Right ventricle myocardium inferior (tissue), 1 donor: ENCODE data around the gene TRIM63. TPM values are rescaled to one million over a fixed set of nuclear protein-coding genes. Genes with fewer than 3 reads are reported as not detected.

Experiments
- ATAC-seq: fragments of 200-7000 bp; cut with Tn5 transposase; one replicate; pipeline ENCODE4 v1.9.1; 2020; ENCODE audit warnings: mild to moderate bottlenecking, moderate library complexity
- DNase-seq: peaks from one replicate; pipeline ENCODE4 v3.0.0; 2021; ENCODE audit errors: missing footprints
- intact Hi-C: fragments of 100-400 bp; cut with DNase I; formaldehyde crosslinking; loops from one replicate; pipeline ENCODE4 v1.11.0; 2022
- total RNA-seq: library from RNA; stranded (reverse); fragmentation: NEBNext Ultra II Directional; extraction: Animal tissue kit (Norgen Biotek cat#: 25700); gene quantifications from one replicate; pipeline ENCODE4 v1.2.1, GENCODE V29; 2021
- donor health status: DM: no; HTN: yes; CAD: no; lungs with severe emphysema.

TRIM63 gene
- total RNA-seq, 1 donor from 2014 or later = 212 TPM

GRCh38 chr1:26041978-26042377 is 25.5 kb downstream of the TRIM63 start:
- intact Hi-C loops = no loop called here
- DNase-seq (no peak), ATAC-seq (no peak)

DNA sequence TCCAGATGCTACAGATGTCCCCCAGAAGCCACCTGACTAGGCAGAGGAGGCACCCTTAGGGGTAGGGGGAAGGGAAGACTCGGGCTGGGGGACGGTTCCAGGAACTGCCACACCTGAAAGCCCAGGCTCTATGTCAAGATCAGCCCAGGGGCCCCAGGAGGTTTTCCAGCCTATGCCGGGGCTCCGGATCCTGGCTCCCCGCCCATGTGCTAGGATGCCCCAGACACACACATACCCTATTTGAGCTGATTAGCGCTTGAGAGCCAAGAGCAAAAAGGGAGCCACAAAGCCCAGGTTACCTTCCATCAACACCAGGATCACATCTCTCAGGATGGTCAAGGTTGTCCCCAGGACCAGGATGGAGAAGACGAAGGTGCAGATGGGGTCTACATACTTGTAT is 26.0 kb downstream of the TRIM63 start:
- intact Hi-C loops = no loop called here
- DNase-seq (no peak), ATAC-seq (no peak)

- DNase-seq = no peak
- intact Hi-C loops = loop anchor here (5.0 kb wide), 1 partner anchor 193 kb away; the partner anchor contains the start of gene CEP85
- no peak for ATAC-seq
Observed at GRCh38 chr1:26038904-26039303, 28.5 kb downstream of the TRIM63 start.

DNA sequence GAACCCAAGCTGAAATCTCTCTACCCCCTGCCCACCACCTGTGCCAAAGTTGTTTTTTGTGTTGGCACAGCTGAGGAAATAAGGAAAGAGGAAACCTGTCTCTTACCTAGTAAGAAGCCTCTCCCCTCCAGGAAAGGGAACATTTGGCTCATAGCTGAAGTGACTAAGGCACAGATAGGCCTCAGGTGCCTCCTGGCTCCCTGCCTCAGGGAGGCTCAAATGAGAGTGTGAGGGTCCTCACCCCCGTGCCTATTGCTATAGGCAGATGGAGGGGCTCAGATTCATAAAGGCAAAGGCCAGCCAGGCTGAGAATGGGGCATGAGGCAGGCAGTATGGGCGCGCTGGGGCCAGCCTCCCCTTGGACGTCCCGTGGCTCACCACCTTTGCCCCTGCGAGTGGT is 29.0 kb downstream of the TRIM63 start:
- ATAC-seq = no peak
- intact Hi-C loops = loop anchor here (5.0 kb wide), 1 partner anchor 194 kb away; the partner anchor contains the start of gene CEP85
- DNase-seq = no peak

GRCh38 chr1:26037904-26038303 is 29.5 kb downstream of the TRIM63 start:
- no peak for ATAC-seq

GRCh38 chr1:26036756-26037281 is 30.6 kb downstream of the TRIM63 start:
- intact Hi-C loops = loop anchor here (1.0 to 5.0 kb wide), 5 partner anchors 30 to 195 kb away; partner anchors contain the start of genes CEP85, FAM110D and TRIM63
- ATAC-seq = no peak
- DNase-seq = no peak

More at GRCh38 chr1:26037904-26038303, 29.5 kb downstream of the TRIM63 start:
- DNase-seq = no peak
- intact Hi-C loops = loop anchor here (2.0 to 5.0 kb wide), 3 partner anchors 29 to 194 kb away; partner anchors contain the start of genes CEP85, FAM110D and TRIM63

DNA sequence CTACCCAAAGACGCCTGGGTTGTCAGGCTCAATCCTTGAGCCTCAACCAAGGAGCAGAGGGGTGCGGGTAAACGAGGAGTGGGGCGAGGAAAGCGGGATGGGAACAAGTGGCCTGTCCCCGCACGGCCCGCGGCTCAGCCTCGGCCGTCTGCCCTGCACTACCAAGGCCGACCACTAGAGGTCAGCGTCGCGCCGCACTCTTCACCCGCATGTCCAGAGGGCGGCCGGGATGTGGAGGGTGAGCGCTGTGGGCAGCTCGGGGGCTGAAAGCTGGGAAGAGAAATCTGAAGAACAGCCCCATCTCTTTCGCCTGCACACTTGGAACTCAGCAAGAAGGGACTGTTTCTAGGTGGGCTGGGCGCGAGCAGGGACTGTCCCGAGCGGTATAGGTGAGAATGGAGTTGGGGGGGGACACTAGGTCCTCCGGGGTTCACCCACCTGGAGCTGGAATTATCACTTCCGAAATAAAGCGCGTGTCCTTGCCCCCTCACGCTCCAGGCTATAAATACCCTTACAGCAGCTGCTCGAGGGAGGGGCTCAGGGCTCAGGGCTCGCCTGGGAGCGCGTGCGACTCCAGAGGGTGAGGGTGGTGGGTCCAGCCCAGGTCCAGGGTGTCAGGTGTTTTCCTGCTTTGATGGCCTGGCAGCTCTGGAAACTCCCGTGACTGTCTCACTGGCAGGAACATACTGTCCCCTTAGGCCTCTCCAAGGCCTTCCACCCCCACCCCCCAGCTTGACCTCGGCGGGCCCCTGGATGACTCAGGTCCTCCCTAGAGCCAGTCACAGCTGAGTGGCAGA is 31.3 kb downstream of the TRIM63 start:
- intact Hi-C loops = loop anchor here (1.0 to 5.0 kb wide), 5 partner anchors 31 to 196 kb away; partner anchors contain the start of genes CEP85, FAM110D and TRIM63
- peak; percentile 95 for DNase-seq
- peak; percentile 89 for ATAC-seq

DNA sequence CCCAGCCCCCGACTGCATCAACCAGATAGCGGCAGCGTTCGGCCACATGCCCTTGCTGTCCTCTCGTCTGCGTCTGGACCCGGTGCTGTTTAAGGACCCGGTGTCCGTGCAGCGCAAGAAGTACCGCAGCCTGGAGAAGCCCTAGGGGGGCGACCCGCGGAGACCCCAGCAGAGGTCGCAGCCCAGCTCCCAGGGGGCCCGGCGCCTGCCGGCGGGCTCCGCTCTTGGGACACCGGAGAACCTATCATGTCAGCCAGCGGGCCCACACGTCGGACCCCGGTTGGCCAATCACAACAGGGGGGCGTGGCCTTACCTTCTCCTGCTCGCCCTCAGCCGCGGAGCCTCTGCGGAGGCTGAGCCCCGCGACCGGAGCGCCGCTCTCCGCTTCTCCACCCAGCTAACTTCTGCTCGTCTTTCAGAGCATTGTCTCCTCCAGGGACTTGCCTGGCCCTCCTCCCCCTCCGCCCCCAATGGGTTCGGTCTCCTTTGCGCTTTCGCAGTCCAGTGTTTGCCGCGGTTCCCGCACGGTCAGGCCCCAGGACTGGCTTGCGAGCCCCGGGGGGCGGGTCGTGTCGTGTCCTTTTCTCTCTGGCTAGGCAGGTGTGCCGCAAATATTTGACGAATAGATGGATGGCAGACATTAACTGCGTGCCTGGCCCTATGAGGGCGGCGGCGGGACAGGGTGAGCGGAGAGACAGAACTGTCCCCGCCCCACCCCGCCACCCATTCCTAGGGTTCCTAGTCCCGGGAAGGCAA is 32.0 kb downstream of the TRIM63 start:
- peak; percentile 98 for DNase-seq
- peak; percentile 90 for ATAC-seq
- intact Hi-C loops = loop anchor here (5.0 kb wide), 1 partner anchor 197 kb away; the partner anchor contains the start of gene CEP85

- no peak for ATAC-seq
- no peak for DNase-seq
- intact Hi-C loops = loop anchor here (5.0 kb wide), 1 partner anchor 198 kb away; the partner anchor contains the start of gene CEP85
Observed at GRCh38 chr1:26034504-26035202, 32.8 kb downstream of the TRIM63 start.

GRCh38 chr1:26032656-26033357 is 34.6 kb downstream of the TRIM63 start:
- DNase-seq = no peak
- no peak for ATAC-seq
- intact Hi-C loops = no loop called here

GRCh38 chr1:26031611-26032220 is 35.7 kb downstream of the TRIM63 start:
- intact Hi-C loops = no loop called here

DNA sequence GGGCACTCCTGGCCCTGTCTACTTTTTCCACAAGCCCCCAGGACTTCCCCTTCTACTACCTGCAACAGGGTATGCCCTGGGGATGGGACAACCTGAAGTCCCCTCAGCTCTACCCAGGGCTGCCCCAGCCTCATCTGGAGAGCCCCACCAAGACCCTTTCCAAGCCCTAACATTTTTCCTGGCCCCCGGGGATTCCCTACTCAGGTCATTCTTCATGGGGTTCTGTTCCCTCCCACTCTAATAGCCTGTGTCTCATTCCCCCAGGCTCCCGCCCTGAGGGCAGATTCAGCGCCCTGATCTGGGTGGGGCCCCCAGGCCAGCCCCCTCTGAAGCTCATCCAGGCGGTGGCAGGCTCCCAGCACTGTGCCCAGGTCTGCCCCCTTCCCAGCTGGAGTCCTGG is 36.2 kb downstream of the TRIM63 start:
- ATAC-seq (no peak), DNase-seq (no peak)
- intact Hi-C loops = no loop called here

More at GRCh38 chr1:26031611-26032220, 35.7 kb downstream of the TRIM63 start:
- DNase-seq = no peak
- ATAC-seq = no peak

DNA sequence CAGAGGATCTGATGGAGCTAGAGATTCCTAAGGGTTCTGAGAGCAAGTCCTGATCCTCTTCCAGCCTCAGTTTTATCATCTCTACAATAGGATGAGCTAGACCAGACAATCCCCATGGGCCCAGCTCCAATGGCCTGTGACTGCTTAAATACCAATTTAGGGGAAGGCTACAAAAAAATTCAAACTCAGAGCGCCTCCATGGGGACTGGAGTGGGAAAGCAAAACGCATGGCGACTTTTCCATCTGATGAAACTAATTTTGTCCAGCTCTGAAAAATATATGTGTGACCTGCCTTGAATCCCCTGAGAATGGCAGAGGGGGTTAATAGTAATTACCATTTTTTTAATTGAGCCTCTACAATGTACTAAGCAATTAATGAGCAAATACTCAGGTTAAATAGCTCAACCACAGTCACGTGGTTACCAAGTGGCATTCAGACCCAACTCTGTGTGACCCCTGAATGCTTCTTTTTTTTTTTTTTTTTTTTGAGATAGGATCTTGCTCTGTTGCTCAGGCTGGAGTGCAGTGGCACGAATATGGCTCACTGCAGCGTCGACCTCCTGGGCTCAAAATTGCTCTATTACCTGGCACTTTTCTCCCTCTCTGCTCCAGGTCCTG is 37.5 kb downstream of the TRIM63 start:
- no peak for DNase-seq
- intact Hi-C loops = no loop called here
- ATAC-seq = no peak

- ATAC-seq = no peak
- no peak for DNase-seq
- intact Hi-C loops = no loop called here
Observed at GRCh38 chr1:26029054-26029863, 38.2 kb downstream of the TRIM63 start.

GRCh38 chr1:26028490-26028980 is 38.9 kb downstream of the TRIM63 start:
- no peak for DNase-seq
- intact Hi-C loops = no loop called here
- no peak for ATAC-seq
